HL-60 (cell line): ENCODE data around the gene C14orf93.

ENCODE experiments used
- DNase-seq, 2 experiments: peaks; one replicate each; pipeline ENCODE4 v3.0.0-alpha.2; 2010 to 2020; ENCODE audit warnings: low read depth in 1 of 2, low spot score in 1 of 2
- H3K27ac ChIP-seq: fragments of 250-450 bp; sonication (Bioruptor Pico); replicated peaks from 2 replicates; pipeline ENCODE4 v1.5.1; 2020; ENCODE audit warnings: mild to moderate bottlenecking, moderate library complexity
- H3K27me3 ChIP-seq: fragments of 250-450 bp; sonication (Bioruptor Pico); 2 replicates; pipeline ENCODE4 v1.5.1; 2021; ENCODE audit warnings: mild to moderate bottlenecking, moderate library complexity; ENCODE audit not compliant: insufficient read depth, poor library complexity, severe bottlenecking
- H3K4me3 ChIP-seq: replicated peaks from 2 replicates; pipeline ENCODE4 v1.5.1; 2011; ENCODE audit warnings: mild to moderate bottlenecking, control low read depth, low read length; ENCODE audit not compliant: insufficient read depth
- GABPA ChIP-seq: IDR thresholded peaks from 2 replicates; pipeline ENCODE4 v1.6.1; 2012; ENCODE audit warnings: low read depth
- POLR2AphosphoS5 ChIP-seq: IDR thresholded peaks from 2 replicates; pipeline ENCODE4 v1.6.1; 2012; ENCODE audit warnings: low read depth
- SPI1 ChIP-seq: IDR thresholded peaks from 2 replicates; pipeline ENCODE4 v1.6.1; 2012; ENCODE audit warnings: low read depth, mild to moderate bottlenecking, borderline replicate concordance
- TF ChIP-seq, protein P1 (sequence below): IDR thresholded peaks from 2 replicates; pipeline ENCODE4 v1.6.1; 2012; ENCODE audit warnings: low read depth; ENCODE audit not compliant: insufficient replicate concordance
- TF ChIP-seq, protein P2 (sequence below): IDR thresholded peaks from one replicate; pipeline ENCODE4 v1.5.1; 2011; ENCODE audit warnings: low read length, control low read depth, inconsistent platforms; ENCODE audit not compliant: insufficient read depth

The C14orf93 gene

DNA sequence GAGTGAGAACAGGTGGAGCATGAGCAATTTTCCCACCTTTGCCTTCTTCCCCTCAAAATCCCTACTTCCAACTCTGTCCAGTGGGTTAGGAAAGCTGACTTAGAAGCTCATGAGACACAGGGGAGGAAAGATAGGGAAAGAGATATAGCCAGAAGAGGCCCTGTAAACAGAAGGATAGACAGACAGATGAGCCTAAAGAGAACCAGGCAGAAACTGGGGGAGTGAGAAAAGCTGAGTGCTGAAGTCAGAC, 32.6 kb downstream of the C14orf93 start:
- TF ChIP-seq GABPA (no peak), SPI1 (no peak), POLR2AphosphoS5 (no peak)
- TF ChIP-seq, protein P1, sequence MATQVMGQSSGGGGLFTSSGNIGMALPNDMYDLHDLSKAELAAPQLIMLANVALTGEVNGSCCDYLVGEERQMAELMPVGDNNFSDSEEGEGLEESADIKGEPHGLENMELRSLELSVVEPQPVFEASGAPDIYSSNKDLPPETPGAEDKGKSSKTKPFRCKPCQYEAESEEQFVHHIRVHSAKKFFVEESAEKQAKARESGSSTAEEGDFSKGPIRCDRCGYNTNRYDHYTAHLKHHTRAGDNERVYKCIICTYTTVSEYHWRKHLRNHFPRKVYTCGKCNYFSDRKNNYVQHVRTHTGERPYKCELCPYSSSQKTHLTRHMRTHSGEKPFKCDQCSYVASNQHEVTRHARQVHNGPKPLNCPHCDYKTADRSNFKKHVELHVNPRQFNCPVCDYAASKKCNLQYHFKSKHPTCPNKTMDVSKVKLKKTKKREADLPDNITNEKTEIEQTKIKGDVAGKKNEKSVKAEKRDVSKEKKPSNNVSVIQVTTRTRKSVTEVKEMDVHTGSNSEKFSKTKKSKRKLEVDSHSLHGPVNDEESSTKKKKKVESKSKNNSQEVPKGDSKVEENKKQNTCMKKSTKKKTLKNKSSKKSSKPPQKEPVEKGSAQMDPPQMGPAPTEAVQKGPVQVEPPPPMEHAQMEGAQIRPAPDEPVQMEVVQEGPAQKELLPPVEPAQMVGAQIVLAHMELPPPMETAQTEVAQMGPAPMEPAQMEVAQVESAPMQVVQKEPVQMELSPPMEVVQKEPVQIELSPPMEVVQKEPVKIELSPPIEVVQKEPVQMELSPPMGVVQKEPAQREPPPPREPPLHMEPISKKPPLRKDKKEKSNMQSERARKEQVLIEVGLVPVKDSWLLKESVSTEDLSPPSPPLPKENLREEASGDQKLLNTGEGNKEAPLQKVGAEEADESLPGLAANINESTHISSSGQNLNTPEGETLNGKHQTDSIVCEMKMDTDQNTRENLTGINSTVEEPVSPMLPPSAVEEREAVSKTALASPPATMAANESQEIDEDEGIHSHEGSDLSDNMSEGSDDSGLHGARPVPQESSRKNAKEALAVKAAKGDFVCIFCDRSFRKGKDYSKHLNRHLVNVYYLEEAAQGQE: no peak
- TF ChIP-seq, protein P2, sequence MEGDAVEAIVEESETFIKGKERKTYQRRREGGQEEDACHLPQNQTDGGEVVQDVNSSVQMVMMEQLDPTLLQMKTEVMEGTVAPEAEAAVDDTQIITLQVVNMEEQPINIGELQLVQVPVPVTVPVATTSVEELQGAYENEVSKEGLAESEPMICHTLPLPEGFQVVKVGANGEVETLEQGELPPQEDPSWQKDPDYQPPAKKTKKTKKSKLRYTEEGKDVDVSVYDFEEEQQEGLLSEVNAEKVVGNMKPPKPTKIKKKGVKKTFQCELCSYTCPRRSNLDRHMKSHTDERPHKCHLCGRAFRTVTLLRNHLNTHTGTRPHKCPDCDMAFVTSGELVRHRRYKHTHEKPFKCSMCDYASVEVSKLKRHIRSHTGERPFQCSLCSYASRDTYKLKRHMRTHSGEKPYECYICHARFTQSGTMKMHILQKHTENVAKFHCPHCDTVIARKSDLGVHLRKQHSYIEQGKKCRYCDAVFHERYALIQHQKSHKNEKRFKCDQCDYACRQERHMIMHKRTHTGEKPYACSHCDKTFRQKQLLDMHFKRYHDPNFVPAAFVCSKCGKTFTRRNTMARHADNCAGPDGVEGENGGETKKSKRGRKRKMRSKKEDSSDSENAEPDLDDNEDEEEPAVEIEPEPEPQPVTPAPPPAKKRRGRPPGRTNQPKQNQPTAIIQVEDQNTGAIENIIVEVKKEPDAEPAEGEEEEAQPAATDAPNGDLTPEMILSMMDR: no peak
- Histone ChIP-seq H3K4me3 (no peak overlapping the region), H3K27me3 (peaks cover 11% of the 10 kb centered on the region), H3K27ac (no peak overlapping the region)
- no peak for DNase-seq

DNA sequence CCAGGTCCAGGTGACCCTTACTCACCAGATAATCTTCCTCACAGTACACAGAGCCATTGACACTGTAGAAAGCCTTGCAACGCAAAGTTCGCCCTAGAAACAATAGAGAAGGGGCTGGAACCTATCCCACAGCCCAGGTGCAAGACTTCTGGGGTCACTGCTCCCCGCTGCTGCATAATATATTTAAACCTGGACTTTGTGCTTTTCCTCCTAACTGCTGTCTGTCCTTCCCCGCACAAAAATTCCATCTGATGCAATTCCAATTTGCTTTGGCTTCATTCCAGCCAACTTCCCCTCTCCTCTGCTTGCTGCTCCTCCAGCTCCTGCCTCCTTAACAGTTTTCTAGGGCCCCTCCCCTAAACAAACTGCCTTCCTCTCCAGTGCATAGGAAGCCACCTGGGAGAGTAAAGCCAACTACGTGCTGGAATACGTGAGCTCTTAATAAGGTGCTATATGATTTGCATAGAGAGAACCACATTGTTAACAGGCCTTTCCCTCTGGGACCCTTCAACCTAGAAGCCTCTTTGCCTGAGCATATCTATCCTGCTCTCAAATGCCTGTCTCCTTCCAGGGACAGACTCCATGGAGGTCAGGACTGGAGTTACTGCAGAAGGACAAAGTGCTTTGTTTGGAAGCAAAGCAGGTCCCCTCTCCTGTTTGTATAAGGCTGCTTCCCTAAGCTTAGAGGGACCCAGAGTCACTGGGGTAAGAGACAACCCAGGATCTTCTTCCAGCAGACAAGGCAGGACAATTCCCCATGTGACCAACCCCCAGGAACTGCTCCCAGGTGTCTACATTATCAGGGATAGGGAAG, 33.1 kb downstream of the C14orf93 start:
- DNase-seq: peak in 1 of 2 experiments; percentile 50
- TF ChIP-seq, protein P1: no peak
- no peak for TF ChIP-seq SPI1
- TF ChIP-seq POLR2AphosphoS5: no peak
- TF ChIP-seq GABPA: no peak
- TF ChIP-seq, protein P2: no peak
- no peak overlapping the region for H3K27ac ChIP-seq
- no peak overlapping the region for H3K4me3 ChIP-seq
- peaks cover 8% of the 10 kb centered on the region for H3K27me3 ChIP-seq

DNA sequence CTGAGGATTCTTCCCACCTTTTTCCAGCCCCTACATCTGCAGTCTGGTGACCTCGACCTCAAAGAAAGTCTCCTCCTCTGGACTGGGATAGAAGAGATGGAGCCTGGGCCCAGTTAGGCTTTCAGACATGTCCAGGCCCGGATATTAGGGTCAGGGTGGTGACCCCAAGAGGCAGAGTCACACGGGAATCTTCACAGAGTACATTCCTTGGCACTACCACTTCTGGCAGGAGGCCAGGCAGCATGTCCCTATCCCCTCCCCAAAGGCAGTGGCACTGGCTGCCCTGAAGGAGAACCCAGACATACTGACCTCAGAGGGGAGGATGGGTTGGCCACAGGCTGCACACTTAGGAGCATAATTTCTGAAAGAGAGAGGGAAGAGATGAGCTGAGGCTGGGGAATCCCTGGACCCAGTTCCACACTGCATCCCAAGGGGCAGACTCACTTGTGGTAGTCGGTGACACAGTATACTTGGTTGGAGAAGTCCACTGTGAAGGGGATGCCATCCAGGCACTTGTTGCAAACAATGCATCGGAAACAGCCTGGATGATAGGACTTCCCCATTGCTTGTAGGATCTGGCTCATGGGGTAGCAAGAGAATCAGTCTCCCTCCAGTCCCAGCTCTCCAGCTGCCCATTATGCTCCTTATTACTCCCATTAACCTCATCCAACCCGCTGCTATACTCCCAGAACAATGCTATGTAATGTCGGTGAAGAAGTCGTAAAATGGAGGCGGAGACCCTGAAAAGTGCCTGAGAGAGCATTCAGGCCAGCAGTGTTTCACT, 35.2 kb downstream of the C14orf93 start:
- no peak for DNase-seq
- Histone ChIP-seq H3K27ac (no peak overlapping the region), H3K27me3 (no peaks in the 10 kb centered on the region), H3K4me3 (no peak overlapping the region)
- TF ChIP-seq SPI1 (no peak), GABPA (no peak), POLR2AphosphoS5 (no peak)
- TF ChIP-seq, protein P2: no peak
- TF ChIP-seq, protein P1: no peak
